Measurements from ENCODE around the gene OR14A16.

OR14A16 gene

GRCh38 chr1:247841796-247842195 lies 17.9 kb upstream of the OR14A16 start, which contains the start of gene OR11L1:
TSS of gene OR11L1 (minus strand) at chr1:247841896. CDS start at chr1:247841896, 0 bp downstream.
- H3K4me3 ChIP-seq (ENCODE audit: low read length) = no peak within 1 kb of the TSS
- TF ChIP-seq CTCF (conservative IDR thresholded peaks at IDR 0.05; ENCODE audit: low read depth, low read length) = no peak
- no peak for DNase-seq (ENCODE audit: low read depth)

GRCh38 chr1:247840818-247841217 lies 16.9 kb upstream of the OR14A16 start:
- DNase-seq (ENCODE audit: low read depth) = no peak
- TF ChIP-seq CTCF (conservative IDR thresholded peaks at IDR 0.05; ENCODE audit: low read depth, low read length) = no peak
- H3K4me3 ChIP-seq (ENCODE audit: low read length) = no peak overlapping the region

- no peak for TF ChIP-seq CTCF (conservative IDR thresholded peaks at IDR 0.05; ENCODE audit: low read depth, low read length)
- DNase-seq (ENCODE audit: low read depth) = no peak
Observed at GRCh38 chr1:247833601-247834000, 9.7 kb upstream of the OR14A16 start.

GRCh38 chr1:247829656-247830055 lies 5.7 kb upstream of the OR14A16 start:
- TF ChIP-seq CTCF (conservative IDR thresholded peaks at IDR 0.05; ENCODE audit: low read depth, low read length) = no peak
- DNase-seq (ENCODE audit: low read depth) = no peak
- H3K4me3 ChIP-seq (ENCODE audit: low read length) = no peak overlapping the region

More at GRCh38 chr1:247833601-247834000, 9.7 kb upstream of the OR14A16 start:
- H3K4me3 ChIP-seq (ENCODE audit: low read length) = no peak overlapping the region

- no peak for TF ChIP-seq CTCF (conservative IDR thresholded peaks at IDR 0.05; ENCODE audit: low read depth, low read length)
- DNase-seq (ENCODE audit: low read depth) = no peak
- H3K4me3 ChIP-seq (ENCODE audit: low read length) = no peak overlapping the region
Observed at GRCh38 chr1:247825362-247825761, 1.4 kb upstream of the OR14A16 start.

- no peak for TF ChIP-seq CTCF (conservative IDR thresholded peaks at IDR 0.05; ENCODE audit: low read depth, low read length)
- no peak for DNase-seq (ENCODE audit: low read depth)
- no peak overlapping the region for H3K4me3 ChIP-seq (ENCODE audit: low read length)
Observed at GRCh38 chr1:247822060-247822459, 1.9 kb downstream of the OR14A16 start.

- TF ChIP-seq CTCF (conservative IDR thresholded peaks at IDR 0.05; ENCODE audit: low read depth, low read length) = no peak
- DNase-seq (ENCODE audit: low read depth) = no peak
- H3K4me3 ChIP-seq (ENCODE audit: low read length) = no peak overlapping the region
Observed at GRCh38 chr1:247812637-247813036, 11.3 kb downstream of the OR14A16 start.

Data from retinal pigment epithelial cell (primary cell).